Activated effector memory CD4-positive, alpha-beta T cell treated with anti-CD3 and anti-CD28 coated beads, Interleukin-2, amount 50 U/mL, for 16 hours (primary cell): Measurements from ENCODE around the gene ADPRHL1.
A peak's percentile ranks its signal among the peaks of the same experiment; 100 is the strongest.

ENCODE experiments used
- DNase-seq: peaks from one replicate; pipeline ENCODE4 v3.0.0-alpha.2; 2020

The ADPRHL1 gene

GRCh38 chr13:113365583-113365970, 87.7 kb downstream of the ADPRHL1 start:
- DNase-seq = no peak

GRCh38 chr13:113364901-113365582, 88.2 kb downstream of the ADPRHL1 start:
- DNase-seq = no peak

DNA sequence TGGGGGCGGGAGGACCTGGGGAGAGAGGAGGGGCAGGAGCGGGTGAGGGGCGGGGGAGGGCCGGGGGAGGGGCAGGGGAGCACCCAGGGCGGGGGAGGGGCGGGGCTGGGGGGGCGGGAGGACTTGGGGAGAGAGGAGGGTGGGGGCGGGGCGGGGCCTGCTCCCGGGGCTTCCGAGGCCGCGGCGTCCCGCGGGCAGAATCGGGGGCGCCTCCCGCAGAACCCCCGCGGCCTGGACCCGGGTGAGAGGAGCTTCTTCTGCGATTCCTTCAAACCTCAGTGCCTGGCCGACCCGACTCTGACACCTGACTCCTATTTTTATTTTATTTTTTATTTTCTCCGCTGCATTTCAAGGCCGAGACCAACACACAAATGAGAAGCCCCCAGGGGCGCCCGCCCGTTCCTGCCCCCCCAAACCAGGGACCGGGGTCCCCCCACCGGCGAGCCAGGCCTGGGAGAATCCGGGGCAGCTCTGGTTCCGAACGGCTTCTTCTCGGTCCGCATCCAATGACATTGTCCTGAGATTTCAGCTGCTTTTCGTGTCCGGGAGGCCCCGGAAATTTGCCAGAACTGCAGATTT, 88.9 kb downstream of the ADPRHL1 start:
- no peak for DNase-seq

GRCh38 chr13:113361406-113361805, 91.9 kb downstream of the ADPRHL1 start:
- no peak for DNase-seq

- DNase-seq = peak; percentile 28
Observed at GRCh38 chr13:113360446-113360845, 92.8 kb downstream of the ADPRHL1 start.

GRCh38 chr13:113359571-113359970, 93.7 kb downstream of the ADPRHL1 start:
- DNase-seq = no peak

GRCh38 chr13:113358653-113359190, 94.6 kb downstream of the ADPRHL1 start:
- DNase-seq = no peak

GRCh38 chr13:113357529-113357928, 95.8 kb downstream of the ADPRHL1 start:
- DNase-seq = no peak

GRCh38 chr13:113356596-113356995, 96.7 kb downstream of the ADPRHL1 start:
- DNase-seq = no peak

GRCh38 chr13:113355621-113356020, 97.7 kb downstream of the ADPRHL1 start:
- DNase-seq = no peak

DNA sequence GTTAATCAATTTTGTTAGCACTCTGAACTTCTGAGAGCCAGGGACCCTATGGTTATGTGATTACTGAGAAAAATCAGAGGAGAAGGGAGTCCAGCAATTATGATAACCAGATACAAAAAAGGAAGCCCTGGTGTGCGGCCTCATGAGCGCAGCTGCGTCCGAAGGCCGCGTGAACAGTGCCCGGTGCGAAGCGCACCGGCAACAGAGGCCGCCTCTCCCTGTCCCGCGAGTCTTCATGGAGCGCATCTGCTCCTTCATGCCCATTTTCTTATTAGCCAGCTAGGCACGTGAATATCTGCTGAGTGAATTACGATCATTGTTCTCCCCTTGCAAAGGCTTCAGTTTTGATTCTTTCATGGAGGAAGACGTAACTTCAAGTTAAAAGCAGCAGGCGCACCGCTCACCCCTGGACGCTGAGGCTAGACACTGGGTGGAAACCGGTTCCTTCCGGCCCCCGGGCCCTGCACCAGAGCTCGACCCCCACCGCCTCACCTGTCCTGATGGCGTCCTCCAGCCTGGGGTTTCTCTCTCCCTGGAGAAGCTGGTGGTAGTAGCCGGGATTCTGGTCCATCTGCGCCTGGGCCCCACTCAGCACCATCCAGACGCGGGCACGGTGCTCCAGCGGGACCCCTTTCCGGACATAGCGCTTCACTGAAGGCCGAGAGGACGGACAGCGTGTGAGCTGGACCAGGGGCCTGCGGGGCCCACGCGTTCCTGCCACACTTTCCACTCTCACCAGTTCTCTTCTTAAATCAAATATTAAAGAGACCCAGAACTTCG, 98.3 kb downstream of the ADPRHL1 start:
- peak; percentile 53 for DNase-seq

- DNase-seq = no peak
Observed at GRCh38 chr13:113353254-113353653, 100.0 kb downstream of the ADPRHL1 start.

DNA sequence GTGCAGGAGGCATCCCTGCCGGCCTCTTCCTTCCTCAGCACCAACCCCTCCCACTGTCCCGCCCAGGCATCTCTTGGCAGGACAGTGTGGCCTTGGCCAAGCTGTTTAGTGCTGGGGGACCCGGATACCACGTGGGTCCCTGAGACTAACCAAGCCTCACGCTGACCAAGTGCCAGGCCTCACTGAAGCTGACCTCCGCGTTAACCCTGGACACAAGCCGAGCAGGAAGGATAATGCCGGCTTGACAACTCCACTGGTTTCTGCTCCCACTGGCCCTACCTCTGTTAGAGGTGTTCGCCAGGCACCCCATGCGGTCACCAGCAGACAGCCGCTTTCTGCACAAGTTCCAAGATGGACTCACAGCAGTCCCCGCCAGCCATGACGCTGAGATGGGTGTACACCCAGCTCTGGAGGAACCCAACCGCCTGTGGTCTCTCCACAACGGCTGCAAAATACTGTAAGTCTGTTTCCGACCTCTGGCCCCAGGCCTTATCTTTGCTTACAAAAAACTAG, 101.7 kb downstream of the ADPRHL1 start:
- peak; percentile 41 for DNase-seq

DNA sequence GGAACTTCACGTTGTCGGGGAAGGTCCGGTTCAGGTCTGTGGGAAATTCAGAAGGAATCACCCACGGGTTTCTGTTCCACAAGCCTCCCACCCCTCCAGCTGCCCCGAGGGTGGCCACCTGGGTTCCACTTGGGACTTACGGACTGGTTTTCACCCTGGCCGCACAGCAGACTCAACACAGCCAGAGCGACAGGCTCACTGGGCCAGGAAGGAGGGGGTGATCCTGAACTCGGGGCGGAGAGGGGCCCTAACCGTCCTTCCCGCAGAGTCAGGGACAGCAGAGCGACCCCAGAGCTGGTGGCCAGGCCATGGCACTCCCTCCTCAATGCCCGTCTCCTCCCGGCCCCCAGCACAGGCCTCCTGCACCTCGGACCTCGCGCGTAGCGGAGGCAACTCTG, 102.4 kb downstream of the ADPRHL1 start:
- no peak for DNase-seq

GRCh38 chr13:113350065-113350937, 103.0 kb downstream of the ADPRHL1 start:
- no peak for DNase-seq
